ENCODE results near the gene TTLL6. TPM values are rescaled to one million over a fixed set of nuclear protein-coding genes. Genes with fewer than 3 reads are reported as not detected.
"Not testable (repeated sequence)": the region's sequence is repeated elsewhere in the genome, so short reads cannot be mapped to it uniquely, and the experiment has no call there.

The TTLL6 gene
- total RNA-seq, 1 donor: not detected

DNA sequence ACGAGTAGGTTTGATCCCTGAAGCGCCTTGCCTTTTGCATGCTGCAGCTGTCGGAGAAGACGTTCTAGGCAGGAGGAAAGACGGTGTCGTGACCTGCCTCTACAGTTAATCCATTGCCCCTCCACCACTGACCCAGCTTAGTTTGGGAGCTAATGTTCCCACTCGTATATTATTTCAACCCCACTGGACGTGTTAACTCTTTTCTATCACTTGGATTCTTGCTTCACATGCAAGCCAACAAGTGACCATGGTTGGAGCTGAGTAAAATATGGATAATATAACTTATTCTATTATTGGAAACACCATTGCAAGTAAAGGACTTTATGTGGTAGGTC lies 14.5 kb upstream of the TTLL6 start:
- DNase-seq (ENCODE audit: low read depth): no peak
- peak overlapping the region; percentile 99 for H3K4me3 ChIP-seq (ENCODE audit: low read depth, low read length)
- TF ChIP-seq CTCF (IDR thresholded peaks at IDR 0.05; ENCODE audit: insufficient read depth, low read length): no peak

DNA sequence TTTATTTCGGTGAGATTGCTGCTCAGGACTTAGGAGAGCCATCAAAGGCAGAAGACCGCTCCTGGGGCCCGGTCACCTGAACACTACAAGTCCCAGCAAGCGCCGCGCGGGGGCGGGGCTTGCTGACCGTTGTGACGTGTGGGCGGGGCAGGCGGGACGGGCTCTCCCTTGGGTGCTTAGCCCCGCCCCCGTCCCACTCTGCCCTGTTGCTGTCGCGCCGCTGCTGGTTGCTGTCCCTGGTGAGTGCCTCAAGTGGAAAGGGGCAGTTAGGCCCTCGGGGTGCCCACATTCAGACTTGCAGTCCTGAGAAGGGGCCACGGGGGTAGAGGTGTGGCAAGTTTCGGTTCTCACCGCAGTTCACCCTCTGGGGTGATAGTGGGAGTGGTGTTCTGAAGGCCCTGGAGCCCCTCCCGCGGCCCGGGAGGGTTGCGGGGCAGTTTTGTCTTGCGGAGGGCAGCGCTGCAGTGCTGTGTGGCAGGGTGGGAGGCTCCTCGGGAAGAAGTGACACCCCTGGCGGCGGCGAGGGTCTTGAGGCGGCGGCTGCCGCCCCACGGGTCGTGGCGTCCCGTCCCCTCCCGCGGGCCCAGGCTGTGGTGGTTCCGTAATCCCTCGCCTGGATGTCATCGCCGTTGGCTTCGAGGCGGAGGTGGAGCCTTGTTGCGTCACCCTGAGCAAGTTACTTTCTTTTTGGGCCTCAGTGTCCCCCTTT lies 14.0 kb upstream of the TTLL6 start, which contains the start of gene CALCOCO2:
TSS of gene CALCOCO2 (plus strand) at position 196 of the 709 bp plus-strand sequence. CDS start 10,673 bp downstream, outside the sequence.
- H3K4me3 ChIP-seq (ENCODE audit: low read depth, low read length): peak within 1 kb of the TSS; percentile 99
- peak; percentile 82 for DNase-seq (ENCODE audit: low read depth)
- TF ChIP-seq CTCF (IDR thresholded peaks at IDR 0.05; ENCODE audit: insufficient read depth, low read length): no peak

DNA sequence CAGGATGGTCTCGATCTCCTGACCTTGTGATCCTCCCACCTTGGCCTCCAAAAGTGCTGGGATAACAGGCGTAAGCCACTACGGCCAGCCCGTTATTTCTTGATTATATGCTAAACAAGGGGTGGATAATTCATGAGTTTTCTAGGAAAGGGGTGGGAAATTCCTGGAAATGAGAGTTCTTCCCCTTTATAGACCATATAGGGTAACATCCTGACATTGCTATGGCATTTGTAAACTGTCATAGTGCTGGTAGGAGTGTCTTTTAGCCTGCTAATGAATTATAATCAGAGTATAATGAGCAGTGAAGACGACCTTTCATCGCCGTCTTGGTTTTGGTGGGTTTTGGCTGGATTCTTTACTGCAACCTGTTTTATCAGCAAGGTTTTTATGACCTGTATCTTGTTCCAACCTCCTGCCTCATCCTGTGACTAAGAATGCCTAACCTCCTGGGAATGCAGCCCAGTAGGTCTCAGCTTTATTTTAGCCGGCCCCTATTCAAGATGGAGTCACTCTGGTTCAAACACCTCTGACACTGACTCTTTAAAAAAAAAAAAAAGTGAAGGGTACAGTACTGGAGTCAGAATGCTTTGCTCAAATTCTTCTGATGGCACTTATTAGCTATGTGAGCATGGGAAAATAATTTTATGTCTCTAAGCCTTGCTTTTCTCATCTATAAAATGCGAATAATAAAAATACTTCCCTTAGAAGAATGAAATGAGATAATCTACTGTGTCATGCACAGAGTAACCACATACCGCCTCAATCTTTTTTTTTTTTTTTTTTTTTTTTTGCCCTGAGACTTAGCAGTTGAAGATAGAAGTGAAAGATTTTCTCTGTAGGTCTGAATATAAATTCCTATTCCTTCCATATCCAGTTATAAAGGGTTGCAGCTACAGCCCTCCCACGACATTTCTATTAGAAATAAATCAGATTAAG lies 8.7 kb upstream of the TTLL6 start:
- H3K4me3 ChIP-seq (ENCODE audit: low read depth, low read length): no peak overlapping the region
- no peak for DNase-seq (ENCODE audit: low read depth)
- TF ChIP-seq CTCF (IDR thresholded peaks at IDR 0.05; ENCODE audit: insufficient read depth, low read length): no peak

DNA sequence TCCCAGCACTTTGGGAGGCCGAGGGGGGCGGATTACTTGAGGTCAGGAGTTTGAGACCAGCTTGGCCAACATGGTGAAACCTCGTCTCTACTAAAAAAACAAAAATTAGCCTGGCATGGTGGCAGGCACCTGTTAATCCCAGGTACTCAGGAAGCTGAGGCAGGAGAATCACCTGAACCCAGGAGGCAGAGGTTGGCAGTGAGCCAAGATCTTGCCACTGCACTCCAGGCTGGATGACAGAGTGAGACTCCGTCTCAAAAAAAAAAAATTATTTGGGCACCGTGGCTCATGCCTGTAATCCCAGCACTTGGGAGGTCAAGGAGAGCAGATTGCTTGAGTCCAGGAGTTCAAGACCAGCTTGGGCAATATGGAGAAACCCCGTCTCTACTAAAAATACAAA lies 3.9 kb upstream of the TTLL6 start:
- not testable (repeated sequence) for DNase-seq (ENCODE audit: low read depth); H3K4me3 ChIP-seq (ENCODE audit: low read depth, low read length)

DNA sequence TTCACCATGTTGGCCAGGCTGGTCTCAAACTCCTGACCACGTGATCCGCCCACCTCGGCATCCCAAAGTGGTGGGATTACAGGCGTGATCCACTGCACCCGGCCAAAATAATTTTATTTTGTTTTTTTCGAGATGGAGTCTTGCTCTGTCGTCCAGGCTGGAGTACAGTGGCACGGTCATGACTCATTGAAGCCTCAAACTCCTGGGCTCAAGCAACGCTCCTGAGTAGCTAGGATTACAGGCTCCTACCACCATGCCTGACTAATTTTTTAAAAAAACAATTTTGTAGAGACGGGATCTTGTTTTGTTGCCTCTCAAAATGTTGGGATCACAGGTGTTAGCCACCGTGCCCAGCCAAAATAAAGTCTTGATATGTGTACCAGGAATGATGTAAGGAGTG lies 2.4 kb upstream of the TTLL6 start:
- TF ChIP-seq CTCF (IDR thresholded peaks at IDR 0.05; ENCODE audit: insufficient read depth, low read length): no peak
- peak; percentile 27 for DNase-seq (ENCODE audit: low read depth)
- H3K4me3 ChIP-seq (ENCODE audit: low read depth, low read length): no peak overlapping the region

DNA sequence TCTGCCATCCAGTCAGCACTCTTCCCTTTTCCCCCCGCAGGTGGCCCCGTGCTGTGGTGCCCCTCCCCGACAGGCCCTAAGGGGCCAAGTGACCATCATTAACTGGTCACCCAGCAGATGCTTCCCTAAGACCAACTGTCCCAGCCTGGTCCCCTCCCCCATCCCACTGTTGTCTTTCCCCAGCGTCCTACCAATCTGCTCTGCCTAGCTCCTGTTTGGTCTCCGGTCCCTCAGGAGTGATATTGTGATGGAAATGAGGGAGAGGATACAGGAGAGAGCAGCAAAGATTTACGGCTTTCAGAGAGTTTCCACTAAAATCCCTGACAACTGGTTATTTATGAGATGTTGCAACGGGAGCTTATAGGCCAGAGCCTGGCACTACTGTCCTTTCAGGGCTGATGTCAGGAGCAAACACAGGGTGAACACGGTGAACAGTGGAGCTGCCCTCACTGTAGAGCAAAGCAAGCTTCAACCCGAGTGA lies 1.4 kb upstream of the TTLL6 start:
- no peak overlapping the region for H3K4me3 ChIP-seq (ENCODE audit: low read depth, low read length)
- no peak for DNase-seq (ENCODE audit: low read depth)
- no peak for TF ChIP-seq CTCF (IDR thresholded peaks at IDR 0.05; ENCODE audit: insufficient read depth, low read length)

DNA sequence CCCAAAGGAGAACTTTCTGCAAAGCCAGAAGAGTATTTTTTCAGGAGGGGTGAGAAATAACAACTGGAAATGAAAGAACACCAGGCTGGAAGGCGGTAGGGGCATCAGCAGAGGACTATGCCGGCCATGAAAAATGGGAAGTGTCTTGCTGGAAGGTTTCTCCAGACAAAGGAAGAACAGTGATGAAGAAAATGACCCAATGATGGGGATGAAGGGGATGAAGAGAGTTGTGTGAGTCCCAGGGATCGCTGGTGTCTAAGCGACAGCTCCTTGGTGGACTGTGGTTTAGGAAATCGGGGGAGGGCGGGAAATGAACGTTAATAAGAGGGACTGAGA lies 623 bp downstream of the TTLL6 start:
- no peak overlapping the region for H3K4me3 ChIP-seq (ENCODE audit: low read depth, low read length)
- TF ChIP-seq CTCF (IDR thresholded peaks at IDR 0.05; ENCODE audit: insufficient read depth, low read length): no peak

More for the DNA sequence above, 623 bp downstream of the TTLL6 start:
- no peak for DNase-seq (ENCODE audit: low read depth)

Measured in fibroblast of the aortic adventitia (primary cell).